Cardiac atrium fibroblast (primary cell): Measurements from ENCODE around the gene KRTAP5-4. TPM values are rescaled to one million over a fixed set of nuclear protein-coding genes. Genes with fewer than 3 reads are reported as not detected.

Experiments used
- total RNA-seq: library from RNA; depleted of rRNA; stranded (reverse); fragments of >200 nt; gene quantifications from 2 replicates; pipeline ENCODE4 v1.2.3, GENCODE V29; 2015

Gene KRTAP5-4
- total RNA-seq = not detected in 2 replicates

GRCh38 chr11:1622086-1622485 lies at the start of gene KRTAP5-4:
Gene KRTAP5-4, minus strand, starts transcription at chr11:1622138. Its CDS starts 45 bp downstream, at chr11:1622093.

DNA sequence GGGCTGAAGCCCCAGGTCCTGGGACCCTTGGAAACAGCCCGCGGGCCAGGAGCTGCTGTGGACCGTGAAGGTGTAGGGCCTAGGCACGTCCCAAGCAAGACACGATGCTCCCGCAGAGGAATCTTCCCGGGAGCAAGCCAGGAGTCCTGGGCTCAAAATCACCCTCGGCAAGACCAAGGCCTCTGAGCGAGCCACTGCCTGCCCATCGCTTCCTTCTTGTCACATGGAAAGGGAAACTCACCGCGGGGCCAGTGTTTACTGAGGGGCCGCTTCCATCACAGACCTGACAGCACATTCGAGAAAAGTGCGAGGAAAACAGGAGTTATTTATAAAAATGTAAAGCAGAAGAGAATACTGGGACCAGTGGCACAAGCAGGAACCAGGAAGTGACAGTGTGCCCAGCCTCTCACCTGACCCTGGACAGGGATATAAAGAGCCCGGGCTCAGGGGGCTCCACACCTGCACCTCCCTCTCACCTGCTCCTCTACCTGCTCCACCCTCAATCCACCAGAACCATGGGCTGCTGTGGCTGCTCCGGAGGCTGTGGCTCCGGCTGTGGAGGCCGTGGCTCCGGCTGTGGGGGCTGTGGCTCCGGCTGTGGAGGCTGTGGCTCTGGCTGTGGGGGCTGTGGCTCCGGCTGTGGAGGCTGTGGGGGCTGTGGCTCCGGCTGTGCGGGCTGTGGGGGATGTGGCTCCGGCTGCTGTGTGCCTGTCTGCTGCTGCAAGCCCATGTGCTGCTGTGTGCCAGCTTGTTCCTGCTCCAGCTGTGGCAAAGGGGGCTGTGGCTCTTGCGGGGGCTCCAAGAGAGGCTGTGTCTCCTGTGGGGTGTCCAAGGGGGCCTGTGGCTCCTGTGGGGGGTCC lies 7.6 kb upstream of the KRTAP5-4 start, which contains the start of gene KRTAP5-5:
TSS of gene KRTAP5-5 (plus strand) at position 450 of the 860 bp plus-strand sequence. CDS start at position 516, 66 bp downstream.

GRCh38 chr11:1608363-1608762 lies 13.6 kb downstream of the KRTAP5-4 start, which contains the start of gene KRTAP5-3:
Gene KRTAP5-3, minus strand, starts transcription at chr11:1608463. Its CDS starts 78 bp downstream, at chr11:1608385.

GRCh38 chr11:1597994-1598380 lies 24.0 kb downstream of the KRTAP5-4 start, which contains the start of gene KRTAP5-2:
Gene KRTAP5-2, minus strand, starts transcription at chr11:1598294. Its CDS starts 44 bp downstream, at chr11:1598250.

GRCh38 chr11:1584661-1585370 lies 37.1 kb downstream of the KRTAP5-4 start, which contains the start of gene KRTAP5-1:
Gene KRTAP5-1, minus strand, starts transcription at chr11:1585283. Its CDS starts 34 bp downstream, at chr11:1585249.

GRCh38 chr11:1572197-1573076 lies 49.5 kb downstream of the KRTAP5-4 start, which contains the start of gene DUSP8:
Gene DUSP8, minus strand, starts transcription at chr11:1572271. Its CDS starts 6,445 bp downstream, at chr11:1565826.

Other genes starting within 250 kb of the KRTAP5-4 start
- 0.16 and 0.36 TPM in 2 replicates for gene BRSK2, start 232.2 kb downstream of the KRTAP5-4 start, total RNA-seq
- gene MOB2, start 135.4 kb downstream of the KRTAP5-4 start, total RNA-seq = 23.3 and 30.5 TPM in 2 replicates
- 0.32 and 0.72 TPM in 2 replicates for gene DUSP8, start 49.9 kb downstream of the KRTAP5-4 start, total RNA-seq
- gene KRTAP5-1, start 36.9 kb downstream of the KRTAP5-4 start, total RNA-seq = not detected in 2 replicates
- gene KRTAP5-2, start 23.8 kb downstream of the KRTAP5-4 start, total RNA-seq = not detected in 2 replicates
- gene KRTAP5-3, start 13.7 kb downstream of the KRTAP5-4 start, total RNA-seq = not detected in 2 replicates
- not detected in 2 replicates for gene KRTAP5-5, start 7.6 kb upstream of the KRTAP5-4 start, total RNA-seq
- not detected in 2 replicates for gene KRTAP5-6, start 75.1 kb upstream of the KRTAP5-4 start, total RNA-seq
- 0.18 and 0.65 TPM in 2 replicates for gene IFITM10, start 128.5 kb upstream of the KRTAP5-4 start, total RNA-seq
- gene CTSD, start 141.8 kb upstream of the KRTAP5-4 start, total RNA-seq = 301 and 414 TPM in 2 replicates
- 6.0 TPM in 1 of 2 replicates, not detected in the other for gene SYT8, start 212.9 kb upstream of the KRTAP5-4 start, total RNA-seq
- gene TNNI2, start 216.8 kb upstream of the KRTAP5-4 start, total RNA-seq = not detected in 2 replicates
- 8.7 and 35.7 TPM in 2 replicates for gene LSP1, start 230.9 kb upstream of the KRTAP5-4 start, total RNA-seq